Measurements from ENCODE around the gene SEC61G. TPM values are rescaled to one million over a fixed set of nuclear protein-coding genes. Genes with fewer than 3 reads are reported as not detected.

SEC61G gene
- total RNA-seq, 1 donor from 2014 or later: 129 TPM

- no peak overlapping the region for H3K4me3 Mint-ChIP-seq (ENCODE audit: unreplicated experiment)
- no peaks in the 10 kb centered on the region for H3K36me3 Mint-ChIP-seq (ENCODE audit: low read depth, unreplicated experiment)
- H3K9me3 Mint-ChIP-seq (ENCODE audit: unreplicated experiment): no peaks in the 10 kb centered on the region
- no peak for TF ChIP-seq CTCF (IDR thresholded peaks at IDR 0.05; ENCODE audit: unreplicated experiment)
- no peaks in the 10 kb centered on the region for H3K4me1 Mint-ChIP-seq (ENCODE audit: unreplicated experiment)
- no peak overlapping the region for H3K27ac Mint-ChIP-seq (ENCODE audit: unreplicated experiment)
- DNase-seq (ENCODE audit: low spot score): no peak
- peaks cover 7% of the 10 kb centered on the region for H3K27me3 Mint-ChIP-seq (ENCODE audit: unreplicated experiment)
Measured at GRCh38 chr7:54725255-54725654, 33.8 kb downstream of the SEC61G start.

GRCh38 chr7:54722502-54722901, 36.5 kb downstream of the SEC61G start:
- Mint-ChIP-seq H3K27me3 (ENCODE audit: unreplicated experiment) (peaks cover 9% of the 10 kb centered on the region), H3K36me3 (ENCODE audit: low read depth, unreplicated experiment) (no peaks in the 10 kb centered on the region), H3K27ac (ENCODE audit: unreplicated experiment) (no peak overlapping the region), H3K4me1 (ENCODE audit: unreplicated experiment) (no peaks in the 10 kb centered on the region), H3K4me3 (ENCODE audit: unreplicated experiment) (no peak overlapping the region), H3K9me3 (ENCODE audit: unreplicated experiment) (peaks cover 4% of the 10 kb centered on the region)
- TF ChIP-seq CTCF (IDR thresholded peaks at IDR 0.05; ENCODE audit: unreplicated experiment): no peak
- no peak for DNase-seq (ENCODE audit: low spot score)

- H3K4me1 Mint-ChIP-seq (ENCODE audit: unreplicated experiment): no peaks in the 10 kb centered on the region
- no peak overlapping the region for H3K27ac Mint-ChIP-seq (ENCODE audit: unreplicated experiment)
- no peak for DNase-seq (ENCODE audit: low spot score)
- H3K9me3 Mint-ChIP-seq (ENCODE audit: unreplicated experiment): peaks cover 4% of the 10 kb centered on the region
- TF ChIP-seq CTCF (IDR thresholded peaks at IDR 0.05; ENCODE audit: unreplicated experiment): no peak
- H3K4me3 Mint-ChIP-seq (ENCODE audit: unreplicated experiment): no peak overlapping the region
- H3K27me3 Mint-ChIP-seq (ENCODE audit: unreplicated experiment): peaks cover 9% of the 10 kb centered on the region
- no peaks in the 10 kb centered on the region for H3K36me3 Mint-ChIP-seq (ENCODE audit: low read depth, unreplicated experiment)
Measured at GRCh38 chr7:54722026-54722425, 37.0 kb downstream of the SEC61G start.

- Mint-ChIP-seq H3K4me3 (ENCODE audit: unreplicated experiment) (no peak overlapping the region), H3K36me3 (ENCODE audit: low read depth, unreplicated experiment) (no peaks in the 10 kb centered on the region), H3K27me3 (ENCODE audit: unreplicated experiment) (peaks cover 9% of the 10 kb centered on the region), H3K27ac (ENCODE audit: unreplicated experiment) (no peak overlapping the region), H3K9me3 (ENCODE audit: unreplicated experiment) (peaks cover 4% of the 10 kb centered on the region), H3K4me1 (ENCODE audit: unreplicated experiment) (no peaks in the 10 kb centered on the region)
- TF ChIP-seq CTCF (IDR thresholded peaks at IDR 0.05; ENCODE audit: unreplicated experiment): no peak
- no peak for DNase-seq (ENCODE audit: low spot score)
Measured at GRCh38 chr7:54719974-54720373, 39.0 kb downstream of the SEC61G start.

- H3K27me3 Mint-ChIP-seq (ENCODE audit: unreplicated experiment): peaks cover 9% of the 10 kb centered on the region
- H3K4me1 Mint-ChIP-seq (ENCODE audit: unreplicated experiment): no peaks in the 10 kb centered on the region
- no peak for DNase-seq (ENCODE audit: low spot score)
- peaks cover 4% of the 10 kb centered on the region for H3K9me3 Mint-ChIP-seq (ENCODE audit: unreplicated experiment)
- no peak for TF ChIP-seq CTCF (IDR thresholded peaks at IDR 0.05; ENCODE audit: unreplicated experiment)
- no peak overlapping the region for H3K4me3 Mint-ChIP-seq (ENCODE audit: unreplicated experiment)
- H3K27ac Mint-ChIP-seq (ENCODE audit: unreplicated experiment): no peak overlapping the region
- H3K36me3 Mint-ChIP-seq (ENCODE audit: low read depth, unreplicated experiment): no peaks in the 10 kb centered on the region
Measured at GRCh38 chr7:54719425-54719824, 39.6 kb downstream of the SEC61G start.
